Immature natural killer cell (primary cell): Measurements from ENCODE around the gene SPECC1. TPM values are rescaled to one million over a fixed set of nuclear protein-coding genes. Genes with fewer than 3 reads are reported as not detected.
A peak's percentile ranks its signal among the peaks of the same experiment; 100 is the strongest.
"Not testable (repeated sequence)": the region's sequence is repeated elsewhere in the genome, so short reads cannot be mapped to it uniquely, and the experiment has no call there.

Source experiments
- DNase-seq, 3 donors: peaks; one replicate each; pipeline ENCODE4 v3.0.0; 2022; ENCODE audit warnings: mixed read lengths in 1 of 3
- H3K27ac Mint-ChIP-seq, 6 donors: one replicate each; pipeline ENCODE4 v1.8.0; 2020; ENCODE audit warnings: mixed read lengths in 6 of 6, mild to moderate bottlenecking in 5 of 6, inconsistent platforms in 4 of 6, moderate library complexity in 3 of 6
- H3K27me3 Mint-ChIP-seq, 3 donors: one replicate each; pipeline ENCODE4 v1.8.0; 2020 to 2021; ENCODE audit warnings: low read depth in 3 of 3, mild to moderate bottlenecking in 3 of 3, mixed read lengths in 3 of 3, moderate library complexity in 3 of 3, inconsistent platforms in 1 of 3
- H3K36me3 Mint-ChIP-seq, 3 donors: one replicate each; pipeline ENCODE4 v1.8.0; 2020; ENCODE audit warnings: mixed read lengths in 3 of 3, inconsistent platforms in 2 of 3, mild to moderate bottlenecking in 2 of 3
- H3K4me1 Mint-ChIP-seq, 2 donors: one replicate each; pipeline ENCODE4 v1.8.0; 2020; ENCODE audit warnings: inconsistent platforms in 2 of 2, mild to moderate bottlenecking in 2 of 2, mixed read lengths in 2 of 2, moderate library complexity in 1 of 2
- H3K4me3 Mint-ChIP-seq, 5 donors: one replicate each; pipeline ENCODE4 v1.8.0; 2020; ENCODE audit warnings: mild to moderate bottlenecking in 5 of 5, mixed read lengths in 5 of 5, inconsistent platforms in 3 of 5, moderate library complexity in 3 of 5
- H3K9me3 Mint-ChIP-seq, 6 donors: one replicate each; pipeline ENCODE4 v1.8.0; 2020; ENCODE audit warnings: mild to moderate bottlenecking in 6 of 6, mixed read lengths in 6 of 6, inconsistent platforms in 4 of 6, moderate library complexity in 3 of 6
- polyA plus RNA-seq, 3 donors: library from polyadenylated mRNA; unstranded; fragments of 300-500 nt; fragmentation: Illumina TruSeq; gene quantifications; one replicate each; pipeline ENCODE4 v1.2.3, GENCODE V29; 2021

SPECC1 gene
- polyA plus RNA-seq, 3 donors from 2014 or later: 6.0 to 43.3 (median 25.5) TPM

DNA sequence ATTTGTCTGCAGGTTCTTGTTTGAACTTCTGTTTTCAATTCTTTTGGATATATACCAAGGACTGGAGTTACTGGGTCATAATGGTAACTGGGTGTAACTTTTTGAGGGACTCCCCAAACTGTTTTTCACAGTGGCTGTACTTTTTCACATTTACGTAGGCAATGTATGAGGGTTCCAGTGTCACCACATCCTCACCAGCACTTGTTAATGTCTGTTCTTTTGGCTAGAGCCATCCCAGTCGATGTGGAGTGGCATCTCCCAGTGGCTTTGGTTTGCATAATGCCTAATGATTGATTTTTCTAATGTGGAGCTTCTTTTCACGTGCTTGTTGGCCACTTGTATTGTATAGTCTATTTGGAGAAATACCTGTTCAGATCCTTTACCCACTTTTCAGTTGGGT is 59.3 kb downstream of the SPECC1 start:
- no peak overlapping the region for H3K4me3 Mint-ChIP-seq
- no peak overlapping the region for H3K27ac Mint-ChIP-seq
- H3K36me3 Mint-ChIP-seq: no peaks in the 10 kb centered on the region
- no peaks in the 10 kb centered on the region for H3K9me3 Mint-ChIP-seq
- peaks cover 10 to 13% of the 10 kb centered on the region in 2 donors for H3K4me1 Mint-ChIP-seq
- DNase-seq: no peak
- H3K27me3 Mint-ChIP-seq: peaks cover 0 to 5% (median 1%) of the 10 kb centered on the region in 3 donors

DNA sequence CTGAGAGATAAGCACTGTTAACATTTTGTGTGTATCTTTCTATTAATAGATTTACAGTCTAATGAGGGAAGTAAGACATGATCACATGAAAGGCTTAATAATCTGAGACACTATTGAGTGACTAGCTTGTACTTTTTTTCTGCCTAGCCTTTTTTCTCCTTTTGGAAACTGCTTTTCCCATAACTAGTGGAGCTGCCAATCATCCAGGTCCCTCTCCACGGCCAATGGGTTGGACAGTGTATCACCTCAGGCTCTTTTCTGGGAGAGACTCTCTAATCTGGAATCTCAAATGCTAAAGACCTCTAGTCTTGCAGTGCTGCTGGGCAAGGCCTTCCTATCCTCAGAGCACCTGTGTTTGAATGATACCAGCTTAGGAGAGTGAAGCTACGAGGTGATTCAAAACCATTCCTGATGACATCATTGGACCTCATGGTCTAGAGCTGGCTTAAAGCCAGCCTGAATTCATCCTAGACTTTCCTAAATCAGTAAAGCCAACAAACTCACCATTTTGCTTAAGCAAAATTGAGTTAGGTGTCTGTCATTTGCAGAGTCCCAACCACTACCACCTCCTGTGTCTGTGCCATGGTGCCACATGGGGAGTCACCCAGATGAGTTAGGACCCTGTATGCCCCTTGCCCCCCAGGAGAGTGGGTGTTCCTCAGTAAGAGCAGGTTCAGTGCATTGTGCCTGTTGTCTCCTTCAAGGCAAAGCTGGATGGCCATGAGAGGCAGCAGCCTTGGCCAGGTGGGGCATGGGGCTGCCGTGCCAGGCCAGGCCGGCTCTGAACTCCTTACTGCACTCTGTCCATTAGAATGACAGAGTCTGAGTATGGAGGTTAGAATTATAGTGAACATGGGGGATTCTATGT is 62.9 kb downstream of the SPECC1 start:
- peak overlapping the region in 3 of 5 donors; percentile 22 to 97 (median 96) for H3K4me3 Mint-ChIP-seq
- H3K27ac Mint-ChIP-seq: peak overlapping the region in 4 of 6 donors; percentile 18 to 95 (median 81)
- DNase-seq: no peak
- peaks cover 0 to 2% (median 0%) of the 10 kb centered on the region in 3 donors for H3K27me3 Mint-ChIP-seq
- H3K9me3 Mint-ChIP-seq: no peaks in the 10 kb centered on the region
- no peaks in the 10 kb centered on the region for H3K36me3 Mint-ChIP-seq
- peaks cover 41 to 42% of the 10 kb centered on the region in 2 donors for H3K4me1 Mint-ChIP-seq

DNA sequence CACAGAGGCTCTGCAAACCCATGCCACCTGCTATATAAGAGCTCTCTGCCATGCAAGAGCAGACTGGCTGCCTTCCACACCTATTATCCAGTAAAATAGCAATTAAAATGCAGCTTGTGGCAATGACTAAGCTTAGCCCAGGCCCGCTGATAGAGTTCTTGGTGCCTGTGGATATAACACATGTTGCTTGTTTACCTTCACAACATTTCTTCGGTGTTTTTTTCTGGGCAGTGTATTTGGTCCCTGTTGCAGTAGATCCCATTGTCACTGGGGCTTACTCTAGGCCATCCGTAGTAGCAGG is 63.5 kb downstream of the SPECC1 start:
- Mint-ChIP-seq H3K27ac (peak overlapping the region; percentile 78 to 96 (median 90)), H3K36me3 (no peaks in the 10 kb centered on the region), H3K27me3 (peaks cover 0 to 2% (median 0%) of the 10 kb centered on the region in 3 donors), H3K4me3 (peak overlapping the region; percentile 88 to 97 (median 96)), H3K4me1 (peaks cover 46 to 48% of the 10 kb centered on the region in 2 donors), H3K9me3 (no peaks in the 10 kb centered on the region)
- no peak for DNase-seq

DNA sequence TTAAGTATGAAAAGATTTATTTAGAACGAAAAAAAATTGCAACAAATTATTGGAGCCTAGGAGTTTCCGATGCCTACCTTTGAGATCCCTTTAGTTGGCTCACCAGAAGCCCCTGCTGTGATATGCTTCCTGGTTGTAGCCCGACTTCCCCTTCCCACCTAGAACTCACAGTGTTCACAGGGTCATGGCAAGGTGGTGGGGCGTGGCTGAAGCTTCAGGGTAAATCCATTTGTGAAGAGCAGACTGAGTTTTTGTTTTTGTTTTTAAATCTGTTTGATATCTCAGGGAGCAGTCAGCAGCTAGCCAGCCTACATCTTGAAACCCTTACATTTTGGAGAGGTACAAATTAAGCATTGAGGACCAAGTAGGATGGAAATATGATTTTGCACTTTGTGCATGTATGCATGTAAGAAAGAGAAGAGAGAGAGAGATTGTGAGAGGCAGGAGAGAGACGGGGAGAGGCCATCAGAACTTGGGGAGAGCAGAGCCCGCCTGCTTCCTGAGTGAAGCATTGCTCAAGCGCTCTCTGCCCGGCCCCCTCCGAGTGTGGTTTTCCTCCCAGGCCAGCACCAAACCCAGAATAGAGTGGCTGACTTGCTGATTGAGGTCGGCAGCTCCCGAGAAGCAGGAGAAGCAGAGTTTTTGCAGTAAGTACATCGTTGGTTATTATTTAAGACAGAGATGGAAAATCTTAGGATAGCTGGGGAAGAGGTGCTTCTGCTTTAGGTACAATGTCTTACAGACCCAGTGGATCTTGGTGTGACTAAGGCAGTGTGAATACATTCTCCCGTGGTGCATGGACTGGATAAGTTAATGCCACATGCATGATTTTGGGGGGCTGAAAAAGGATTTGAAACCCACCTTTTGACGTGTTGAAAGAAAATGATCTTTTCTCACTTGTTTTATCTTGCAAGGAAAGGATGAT is 64.2 kb downstream of the SPECC1 start:
- Mint-ChIP-seq H3K27ac (peak overlapping the region; percentile 78 to 96 (median 90)), H3K36me3 (peaks cover 0 to 4% (median 0%) of the 10 kb centered on the region in 3 donors), H3K4me1 (peaks cover 51 to 55% of the 10 kb centered on the region in 2 donors), H3K27me3 (peaks cover 0 to 2% (median 0%) of the 10 kb centered on the region in 3 donors), H3K4me3 (peak overlapping the region; percentile 88 to 97 (median 96)), H3K9me3 (no peaks in the 10 kb centered on the region)
- DNase-seq: peak; percentile 50 to 65 (median 54)

DNA sequence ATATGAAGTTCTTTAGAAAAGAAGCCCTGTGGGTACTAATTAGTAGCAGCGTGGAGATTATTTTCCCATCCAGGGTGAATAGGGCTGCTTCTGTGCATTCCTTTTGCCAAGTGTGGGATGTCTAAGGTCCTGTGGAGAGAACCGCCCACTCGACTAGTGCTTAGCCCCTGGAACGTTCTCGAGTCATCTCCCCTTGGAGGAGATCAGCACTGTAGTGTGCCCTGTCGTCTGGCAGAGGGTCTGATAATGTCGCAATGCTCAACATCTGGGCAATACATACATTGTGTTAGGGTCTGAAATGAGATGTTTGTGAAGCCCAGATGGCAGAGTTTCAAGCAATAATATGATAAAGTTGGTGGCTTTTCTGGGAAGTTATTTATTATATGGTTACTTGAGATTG is 64.8 kb downstream of the SPECC1 start:
- H3K36me3 Mint-ChIP-seq: peaks cover 0 to 4% (median 0%) of the 10 kb centered on the region in 3 donors
- DNase-seq: no peak
- peak overlapping the region; percentile 88 to 97 (median 96) for H3K4me3 Mint-ChIP-seq
- H3K9me3 Mint-ChIP-seq: no peaks in the 10 kb centered on the region
- peaks cover 0 to 2% (median 0%) of the 10 kb centered on the region in 3 donors for H3K27me3 Mint-ChIP-seq
- H3K27ac Mint-ChIP-seq: peak overlapping the region; percentile 78 to 96 (median 90)
- H3K4me1 Mint-ChIP-seq: peaks cover 54 to 61% of the 10 kb centered on the region in 2 donors

DNA sequence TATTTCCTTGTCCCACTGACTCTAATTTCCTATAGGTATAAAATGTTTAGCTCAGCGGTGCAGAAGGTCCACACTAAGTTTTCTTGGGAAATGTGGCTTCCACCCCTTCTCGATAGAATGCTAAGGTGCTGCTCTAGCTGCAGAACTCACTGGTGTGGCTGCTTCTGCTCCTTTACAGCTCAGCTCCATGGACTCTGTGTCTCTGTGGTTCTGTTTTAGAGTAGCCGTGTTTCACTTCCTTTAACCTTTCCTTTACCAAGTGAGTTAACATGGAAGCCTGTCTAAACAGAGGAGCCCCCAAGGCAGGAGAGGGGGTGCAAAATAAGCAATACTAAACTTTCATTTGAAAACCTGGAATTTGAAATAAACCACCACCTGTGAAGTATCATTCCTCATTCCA is 65.3 kb downstream of the SPECC1 start:
- H3K36me3 Mint-ChIP-seq: peaks cover 0 to 4% (median 0%) of the 10 kb centered on the region in 3 donors
- peaks cover 0 to 2% (median 0%) of the 10 kb centered on the region in 3 donors for H3K27me3 Mint-ChIP-seq
- DNase-seq: no peak
- H3K4me1 Mint-ChIP-seq: peaks cover 56 to 66% of the 10 kb centered on the region in 2 donors
- H3K9me3 Mint-ChIP-seq: no peaks in the 10 kb centered on the region
- peak overlapping the region; percentile 78 to 96 (median 90) for H3K27ac Mint-ChIP-seq
- H3K4me3 Mint-ChIP-seq: peak overlapping the region; percentile 88 to 97 (median 96)

DNA sequence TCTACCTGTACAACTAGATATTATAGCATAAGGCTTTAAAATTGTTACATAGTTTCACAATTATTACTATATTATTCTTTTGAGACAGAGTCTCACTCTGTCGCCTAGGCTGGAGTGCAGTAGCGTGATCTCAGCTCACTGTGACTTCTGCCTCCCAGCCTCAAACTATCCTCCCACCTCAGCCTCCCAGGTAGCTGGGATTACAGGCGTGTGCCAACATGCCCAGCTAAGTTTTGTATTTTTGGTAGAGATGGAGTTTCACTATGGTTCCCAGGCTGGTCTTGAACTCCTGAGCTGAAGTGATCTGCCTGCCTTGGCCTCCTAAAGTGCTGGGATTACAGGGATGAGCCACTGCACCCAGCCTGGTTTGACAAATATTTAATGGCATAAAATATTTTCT is 67.0 kb downstream of the SPECC1 start:
- not testable (repeated sequence) for H3K9me3 Mint-ChIP-seq, H3K27me3 Mint-ChIP-seq, DNase-seq, H3K36me3 Mint-ChIP-seq
- peak overlapping the region in 5 of 6 donors; percentile 10 to 69 (median 19) for H3K27ac Mint-ChIP-seq
- H3K4me3 Mint-ChIP-seq: peak overlapping the region in 4 of 5 donors; percentile 53 to 77 (median 66)
- peaks cover 56 to 79% of the 10 kb centered on the region in 2 donors for H3K4me1 Mint-ChIP-seq

DNA sequence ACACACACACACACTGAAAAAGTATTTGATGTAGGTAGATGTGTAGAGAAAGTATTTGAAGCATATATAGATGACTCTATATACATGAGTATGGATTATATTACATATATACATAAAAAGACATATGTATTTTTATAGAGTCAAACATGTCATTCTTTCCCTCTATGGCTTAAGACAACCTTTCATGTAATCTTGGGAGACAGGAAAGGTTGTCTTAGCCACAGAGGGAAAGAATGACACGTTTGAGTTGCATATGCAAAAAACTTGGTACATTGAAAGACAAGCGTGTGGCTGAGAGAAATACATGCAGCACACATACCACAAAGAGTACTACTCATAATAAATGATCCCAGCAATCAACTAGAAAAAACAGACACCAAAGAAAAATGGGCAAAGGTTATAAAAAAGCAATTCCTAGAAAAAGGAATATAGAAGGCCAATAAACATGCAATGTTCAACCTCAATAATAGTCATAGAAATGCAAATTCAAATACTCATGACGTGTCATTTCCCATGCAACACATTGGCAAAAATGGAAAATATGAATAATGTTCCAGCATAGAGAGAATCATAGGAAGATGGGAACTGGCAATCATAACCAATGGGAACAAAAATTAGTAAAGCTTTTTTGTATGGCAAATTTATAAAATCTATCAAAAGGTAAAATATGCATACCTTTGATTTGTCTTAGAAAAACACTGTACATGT is 69.0 kb downstream of the SPECC1 start:
- no peak for DNase-seq
- Mint-ChIP-seq H3K4me1 (peaks cover 48 to 79% of the 10 kb centered on the region in 2 donors), H3K36me3 (peaks cover 0 to 9% (median 4%) of the 10 kb centered on the region in 3 donors), H3K9me3 (no peaks in the 10 kb centered on the region), H3K4me3 (peak overlapping the region in 4 of 5 donors; percentile 0 to 71 (median 38)), H3K27me3 (peaks cover 0 to 5% (median 2%) of the 10 kb centered on the region in 3 donors), H3K27ac (peak overlapping the region in 1 of 6 donors; percentile 62)

DNA sequence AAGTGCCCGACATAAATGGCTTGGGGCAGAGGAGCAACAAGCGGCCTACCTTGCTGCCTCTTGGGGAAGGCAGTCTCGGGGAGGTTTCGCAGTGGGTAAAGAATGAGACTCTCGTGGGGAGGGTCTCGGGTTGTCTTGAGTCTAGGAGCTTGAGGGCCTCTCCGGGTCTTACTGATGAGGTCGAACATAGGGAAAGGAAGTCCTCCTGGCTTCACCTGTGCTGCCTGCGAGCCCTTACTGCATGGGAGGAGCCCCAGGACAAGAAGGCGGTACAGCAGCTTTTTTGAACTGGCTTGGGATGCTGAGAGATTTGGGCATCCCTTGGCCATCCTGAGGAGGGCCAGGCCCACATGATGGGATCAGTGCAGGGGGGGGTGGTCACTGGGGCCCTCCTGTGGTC is 71.4 kb downstream of the SPECC1 start:
- peaks cover 0 to 5% (median 2%) of the 10 kb centered on the region in 3 donors for H3K27me3 Mint-ChIP-seq
- peaks cover 26 to 65% of the 10 kb centered on the region in 2 donors for H3K4me1 Mint-ChIP-seq
- no peaks in the 10 kb centered on the region for H3K9me3 Mint-ChIP-seq
- no peak overlapping the region for H3K27ac Mint-ChIP-seq
- peaks cover 0 to 9% (median 4%) of the 10 kb centered on the region in 3 donors for H3K36me3 Mint-ChIP-seq
- no peak overlapping the region for H3K4me3 Mint-ChIP-seq
- no peak for DNase-seq

DNA sequence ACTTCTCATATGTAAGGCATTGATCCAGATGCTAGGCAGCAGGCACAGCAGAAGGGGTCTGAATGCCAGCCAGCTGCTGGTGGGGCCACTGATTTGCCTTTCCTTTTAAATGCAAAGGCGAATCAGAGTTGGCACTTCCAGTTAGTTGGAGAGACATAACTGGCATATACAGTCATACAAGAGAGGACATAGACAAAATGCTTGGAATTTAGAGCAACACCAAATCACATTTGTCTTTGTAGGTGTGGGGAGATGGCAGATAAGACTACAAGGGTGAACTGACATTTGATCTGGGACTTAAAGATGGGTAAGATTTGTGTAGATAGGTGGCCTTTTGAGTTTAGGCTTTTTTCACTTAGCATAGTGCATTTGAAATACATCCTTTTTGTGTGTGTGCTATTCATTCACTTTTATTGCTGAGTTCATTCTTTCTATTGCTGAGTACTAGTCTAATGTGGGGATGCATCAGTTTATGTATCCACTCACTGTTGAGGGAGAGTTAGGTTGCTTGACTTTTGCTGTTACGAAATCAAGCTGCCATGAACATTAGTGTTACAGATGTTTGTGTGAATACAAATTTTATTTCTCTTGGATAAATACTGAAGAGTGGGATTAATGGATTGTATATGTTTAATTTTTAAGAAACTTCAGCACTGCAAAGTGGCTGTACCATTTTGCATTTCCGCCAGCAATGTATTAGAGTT is 74.1 kb downstream of the SPECC1 start:
- no peak overlapping the region for H3K27ac Mint-ChIP-seq
- H3K27me3 Mint-ChIP-seq: peaks cover 2 to 5% (median 3%) of the 10 kb centered on the region in 3 donors
- DNase-seq: no peak
- H3K9me3 Mint-ChIP-seq: no peaks in the 10 kb centered on the region
- no peak overlapping the region for H3K4me3 Mint-ChIP-seq
- peaks cover 7 to 54% of the 10 kb centered on the region in 2 donors for H3K4me1 Mint-ChIP-seq
- peaks cover 0 to 5% (median 4%) of the 10 kb centered on the region in 3 donors for H3K36me3 Mint-ChIP-seq

DNA sequence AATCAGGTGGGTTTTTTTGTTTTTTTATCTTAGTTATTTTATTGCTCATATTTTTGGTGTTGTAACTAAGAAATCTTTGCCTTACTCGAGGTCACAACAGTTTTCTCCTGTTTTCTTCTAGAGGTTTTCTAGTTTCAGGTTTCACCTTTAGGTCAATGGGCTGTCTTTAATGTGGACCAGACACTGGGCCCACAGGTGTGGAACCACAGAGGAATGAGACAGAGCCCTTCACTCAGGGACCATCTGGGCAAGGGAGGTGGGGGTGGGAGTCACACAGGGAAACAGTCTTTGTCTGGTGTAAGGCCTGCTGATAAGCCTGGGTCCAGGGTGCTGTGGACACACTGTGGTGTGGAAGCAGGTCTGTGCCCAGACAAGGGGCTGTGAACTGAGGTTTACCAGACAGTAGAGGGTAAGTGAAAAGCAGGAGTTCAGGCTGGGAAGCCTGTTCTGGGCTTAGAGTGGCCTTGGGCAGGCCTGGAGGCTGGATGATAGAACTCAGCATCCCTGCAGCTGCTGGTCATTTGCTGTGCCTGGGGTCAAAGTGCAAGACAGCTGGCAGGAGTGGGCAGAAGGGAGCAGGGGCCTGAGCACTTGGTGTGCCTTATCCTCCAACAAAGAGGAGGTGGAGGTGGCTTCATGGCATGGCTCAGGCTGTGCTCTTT is 75.6 kb downstream of the SPECC1 start:
- peaks cover 0 to 5% (median 4%) of the 10 kb centered on the region in 3 donors for H3K36me3 Mint-ChIP-seq
- H3K27me3 Mint-ChIP-seq: peaks cover 2 to 5% (median 5%) of the 10 kb centered on the region in 3 donors
- H3K9me3 Mint-ChIP-seq: no peaks in the 10 kb centered on the region
- H3K4me3 Mint-ChIP-seq: no peak overlapping the region
- H3K27ac Mint-ChIP-seq: peak overlapping the region in 1 of 6 donors; percentile 31
- DNase-seq: no peak
- peaks cover 4 to 49% of the 10 kb centered on the region in 2 donors for H3K4me1 Mint-ChIP-seq

DNA sequence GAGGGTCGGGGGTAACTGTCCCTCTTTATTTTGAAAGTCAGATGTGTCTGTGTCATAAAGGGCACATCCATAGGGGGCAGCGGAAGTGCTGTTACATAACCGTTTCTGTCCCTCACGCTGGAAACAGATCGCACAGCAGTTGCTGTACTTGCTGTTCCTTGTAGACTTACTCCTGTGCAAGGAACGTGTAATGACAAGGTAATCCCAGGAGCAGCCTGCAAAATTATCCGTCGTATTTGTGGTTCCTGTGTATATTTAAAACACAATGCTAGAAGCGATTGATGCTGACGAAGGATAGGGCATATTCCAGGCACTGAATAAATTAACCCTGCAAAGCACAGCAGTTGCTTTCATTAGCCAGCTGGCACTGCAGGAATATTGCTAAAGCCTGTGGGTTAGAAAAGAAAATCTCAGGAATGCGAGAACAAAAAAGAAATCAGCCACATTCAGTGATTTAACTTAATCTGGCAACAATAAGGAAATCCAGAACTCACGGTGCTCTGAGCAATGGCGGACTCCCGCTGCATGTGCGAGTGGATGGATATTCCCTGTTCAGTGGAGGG is 76.2 kb downstream of the SPECC1 start:
- no peak for DNase-seq
- Mint-ChIP-seq H3K27ac (no peak overlapping the region), H3K4me3 (no peak overlapping the region), H3K27me3 (peaks cover 2 to 5% (median 3%) of the 10 kb centered on the region in 3 donors), H3K9me3 (no peaks in the 10 kb centered on the region), H3K4me1 (peaks cover 9 to 49% of the 10 kb centered on the region in 2 donors), H3K36me3 (peaks cover 0 to 5% (median 4%) of the 10 kb centered on the region in 3 donors)
